LNCAP (cell line): ENCODE results near the gene BATF.

Source experiments
- CTCF ChIP-seq: fragments of 450-650 bp; IDR thresholded peaks from 2 replicates; pipeline ENCODE4 v1.5.1; 2017; ENCODE audit warnings: mild to moderate bottlenecking

The BATF gene

GRCh38 chr14:75487155-75487671 lies 35.1 kb upstream of the BATF start:
- no peak for TF ChIP-seq CTCF

- no peak for TF ChIP-seq CTCF
Observed at GRCh38 chr14:75489480-75489837, 32.8 kb upstream of the BATF start.

GRCh38 chr14:75491376-75491978 lies 30.8 kb upstream of the BATF start:
- TF ChIP-seq CTCF: no peak

GRCh38 chr14:75492832-75493591 lies 29.3 kb upstream of the BATF start:
- no peak for TF ChIP-seq CTCF

- TF ChIP-seq CTCF: no peak
Observed at GRCh38 chr14:75493592-75494087, 28.6 kb upstream of the BATF start.

- no peak for TF ChIP-seq CTCF
Observed at GRCh38 chr14:75494896-75495295, 27.4 kb upstream of the BATF start.

GRCh38 chr14:75495399-75495798 lies 26.9 kb upstream of the BATF start:
- no peak for TF ChIP-seq CTCF
